ENCODE results near the gene RELA. TPM values are rescaled to one million over a fixed set of nuclear protein-coding genes. Genes with fewer than 3 reads are reported as not detected.

The RELA gene
- total and polyA plus RNA-seq, 2 of the 4 experiments (the other 2 are of a cell fraction), result 8.6 to 53.0 TPM

DNA sequence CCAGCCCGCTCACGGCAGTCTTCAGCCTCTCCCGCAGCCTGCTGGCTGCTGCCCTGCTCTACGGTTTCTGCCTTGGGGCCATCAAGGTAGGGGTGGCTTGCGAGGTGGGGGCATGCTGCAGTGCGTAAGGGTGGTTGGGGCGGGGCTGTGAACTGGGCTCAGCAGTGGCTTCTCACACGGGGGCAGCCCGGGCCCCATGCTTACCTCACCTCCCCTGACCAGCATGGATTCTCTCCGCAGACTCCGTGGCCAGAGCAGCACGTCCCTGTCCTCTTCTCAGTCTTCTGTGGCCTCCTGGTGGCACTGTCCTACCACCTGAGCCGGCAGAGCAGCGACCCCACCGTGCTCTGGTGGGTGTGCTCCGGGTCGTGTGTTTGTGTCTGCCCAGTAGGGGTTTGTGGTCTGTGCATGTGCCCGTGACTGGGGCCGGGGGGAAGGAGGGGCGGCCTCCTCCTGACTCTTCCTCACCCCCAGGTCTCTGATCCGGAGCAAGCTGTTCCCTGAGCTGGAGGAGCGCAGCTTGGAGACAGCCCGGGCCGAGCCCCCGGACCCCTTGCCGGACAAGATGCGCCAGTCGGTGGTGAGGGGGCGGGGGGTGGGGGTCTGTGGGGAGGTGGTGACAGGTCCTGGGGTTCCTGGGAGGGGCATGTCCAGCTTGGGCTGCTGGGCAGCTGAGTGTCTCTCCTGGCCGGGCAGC, 37.6 kb downstream of the RELA start:
- Histone ChIP-seq H4K20me1 (ENCODE audit: insufficient read depth, low read length) (peaks cover under 1% of the 10 kb centered on the region), H3K4ac (ENCODE audit: low read depth, low read length) (no peak overlapping the region), H3K27ac (ENCODE audit: insufficient read depth, low read length) (no peak overlapping the region), H3K36me3 (ENCODE audit: control insufficient read depth, insufficient read depth, low read length) (peaks cover 89% of the 10 kb centered on the region), H2BK20ac (ENCODE audit: low read depth, low read length) (no peak overlapping the region), H3K18ac (ENCODE audit: low read depth, low read length) (no peak overlapping the region), H2AK9ac (replicated peaks; ENCODE audit: low read depth, low read length, poor library complexity) (no peak overlapping the region), H2BK5ac (ENCODE audit: low read depth, low read length, poor library complexity, severe bottlenecking) (no peak overlapping the region), H2BK120ac (ENCODE audit: low read depth, low read length) (no peak overlapping the region), H3K23ac (ENCODE audit: low read depth, low read length) (no peak overlapping the region), H3K56ac (ENCODE audit: extremely low read depth, insufficient read depth, low read length) (no peak overlapping the region), H4K91ac (ENCODE audit: insufficient read depth, low read depth, low read length) (no peak overlapping the region), H2BK15ac (ENCODE audit: low read depth, low read length) (no peak overlapping the region), H4K5ac (ENCODE audit: low read depth, low read length) (no peak overlapping the region), H4K8ac (ENCODE audit: low read depth in 2 of 2, low read length in 2 of 2) (no peak overlapping the region), H3K9me3 (ENCODE audit: control insufficient read depth, insufficient read depth, low read length) (no peaks in the 10 kb centered on the region), H2AK5ac (ENCODE audit: low read depth, low read length) (no peak overlapping the region), H3K79me1 (ENCODE audit: low read depth in 1 of 2, low read length in 2 of 2) (peaks cover 14 to 17% of the 10 kb centered on the region in 2 experiments; a peak in 3 of 4 replicates), H3K14ac (replicated peaks; ENCODE audit: low read depth, low read length) (no peak overlapping the region), H3K9ac (ENCODE audit: low read depth, low read length) (no peak overlapping the region), H3K4me2 (ENCODE audit: low read depth, low read length) (no peak overlapping the region), H3K27me3 (ENCODE audit: control insufficient read depth, insufficient read depth, low read length) (no peaks in the 10 kb centered on the region), H3K4me1 (ENCODE audit: control insufficient read depth, insufficient read depth, low read length) (no peaks in the 10 kb centered on the region), H3K9me1 (ENCODE audit: insufficient read depth, low read length) (no peaks in the 10 kb centered on the region), H3K4me3 (ENCODE audit: insufficient read depth, low read depth, low read length) (no peak overlapping the region), H2AFZ (replicated peaks; ENCODE audit: low read length, poor library complexity) (no peak overlapping the region)
- ChIA-PET POLR2A (ENCODE audit: unreplicated experiment) (interaction anchor here (0.6 kb wide), 1 partner anchor 286 kb away, joined by 3 read pairs; no protein-coding TSS in a partner anchor), CTCF (interaction anchor here (1.7 kb wide), 1 partner anchor 13 kb away, joined by 5 read pairs; the partner anchor contains the start of gene SIPA1)
- in situ Hi-C loops (cut with MboI; ENCODE audit: low sequenced_read_pairs), result no loop called here
- WGBS, 2 experiments (ENCODE audit: extremely low coverage in 2 of 2, insufficient read length in 1 of 2), result 64% methylated on average over 4 of the region's 30 CpGs; no CpG with 5 or more reads in 1 of the 2 experiments
- TF ChIP-seq MAFK (IDR thresholded peaks at IDR 0.05; ENCODE audit: low read depth, low read length), result no peak
- TF ChIP-seq, protein P1, sequence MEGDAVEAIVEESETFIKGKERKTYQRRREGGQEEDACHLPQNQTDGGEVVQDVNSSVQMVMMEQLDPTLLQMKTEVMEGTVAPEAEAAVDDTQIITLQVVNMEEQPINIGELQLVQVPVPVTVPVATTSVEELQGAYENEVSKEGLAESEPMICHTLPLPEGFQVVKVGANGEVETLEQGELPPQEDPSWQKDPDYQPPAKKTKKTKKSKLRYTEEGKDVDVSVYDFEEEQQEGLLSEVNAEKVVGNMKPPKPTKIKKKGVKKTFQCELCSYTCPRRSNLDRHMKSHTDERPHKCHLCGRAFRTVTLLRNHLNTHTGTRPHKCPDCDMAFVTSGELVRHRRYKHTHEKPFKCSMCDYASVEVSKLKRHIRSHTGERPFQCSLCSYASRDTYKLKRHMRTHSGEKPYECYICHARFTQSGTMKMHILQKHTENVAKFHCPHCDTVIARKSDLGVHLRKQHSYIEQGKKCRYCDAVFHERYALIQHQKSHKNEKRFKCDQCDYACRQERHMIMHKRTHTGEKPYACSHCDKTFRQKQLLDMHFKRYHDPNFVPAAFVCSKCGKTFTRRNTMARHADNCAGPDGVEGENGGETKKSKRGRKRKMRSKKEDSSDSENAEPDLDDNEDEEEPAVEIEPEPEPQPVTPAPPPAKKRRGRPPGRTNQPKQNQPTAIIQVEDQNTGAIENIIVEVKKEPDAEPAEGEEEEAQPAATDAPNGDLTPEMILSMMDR (conservative IDR thresholded peaks at IDR 0.05; ENCODE audit: low read depth, low read length), result no peak
- TF ChIP-seq NFE2L2 (IDR thresholded peaks at IDR 0.05; ENCODE audit: low read depth, low read length), result no peak
- ATAC-seq (ENCODE audit: low read depth) (no peak), DNase-seq (no peak)
- no TSS peak for BruUV-seq (replicated peaks)
- intact Hi-C loops (cut with micrococcal nuclease), result no loop called here
- dilution Hi-C loops (cut with HindIII; ENCODE audit: low sequenced_read_pairs, unreplicated experiment), result no loop called here
